GM12864 (cell line): ENCODE data around the gene RFT1.

Source experiments
- DNase-seq: peaks from one replicate; pipeline ENCODE4 v3.0.0-alpha.2; 2011; ENCODE audit warnings: low read depth
- H3K4me3 ChIP-seq: 2 replicates; pipeline ENCODE4 v1.5.1; 2011; ENCODE audit warnings: mild to moderate bottlenecking, low read depth, low read length, control low read depth
- CTCF ChIP-seq: IDR thresholded peaks from 2 replicates; pipeline ENCODE4 v1.5.1; 2011; ENCODE audit warnings: low read depth, mild to moderate bottlenecking, moderate library complexity, low read length, control low read depth, inconsistent platforms; ENCODE audit errors: missing control alignments

The RFT1 gene

GRCh38 chr3:53084310-53085001 is 45.8 kb downstream of the RFT1 start:
- no peak overlapping the region for H3K4me3 ChIP-seq
- no peak for TF ChIP-seq CTCF
- no peak for DNase-seq

GRCh38 chr3:53083949-53084309 is 46.3 kb downstream of the RFT1 start:
- no peak overlapping the region for H3K4me3 ChIP-seq
- no peak for DNase-seq
- TF ChIP-seq CTCF: no peak

- H3K4me3 ChIP-seq: no peak overlapping the region
- no peak for TF ChIP-seq CTCF
- no peak for DNase-seq
Measured at GRCh38 chr3:53083521-53083920, 46.7 kb downstream of the RFT1 start.

GRCh38 chr3:53082736-53083135 is 47.5 kb downstream of the RFT1 start:
- no peak for DNase-seq
- no peak overlapping the region for H3K4me3 ChIP-seq
- no peak for TF ChIP-seq CTCF

- no peak overlapping the region for H3K4me3 ChIP-seq
- no peak for TF ChIP-seq CTCF
- DNase-seq: no peak
Measured at GRCh38 chr3:53081318-53081717, 48.9 kb downstream of the RFT1 start.

- TF ChIP-seq CTCF: no peak
- no peak overlapping the region for H3K4me3 ChIP-seq
- DNase-seq: no peak
Measured at GRCh38 chr3:53080612-53081205, 49.5 kb downstream of the RFT1 start.
